GM13976 (cell line): ENCODE results near the gene M6PR.

ENCODE experiments used
- DNase-seq: peaks from one replicate; pipeline ENCODE4 v3.0.0; 2012; ENCODE audit warnings: low spot score
- in situ Hi-C: fragments of 300-500 bp; cut with MboI; formaldehyde crosslinking; loops from one replicate; pipeline ENCODE4 v1.12.0; 2022; ENCODE audit warnings: low sequenced_read_pairs, mixed read lengths, inconsistent platforms; ENCODE audit not compliant: unreplicated experiment
- TF ChIP-seq, protein P1 (sequence below): IDR thresholded peaks from 2 replicates; pipeline ENCODE4 v1.5.1; 2012; ENCODE audit warnings: borderline replicate concordance, mild to moderate bottlenecking; ENCODE audit not compliant: insufficient read depth; ENCODE audit errors: extremely low read depth, missing control alignments, control extremely low read depth

The M6PR gene

DNA sequence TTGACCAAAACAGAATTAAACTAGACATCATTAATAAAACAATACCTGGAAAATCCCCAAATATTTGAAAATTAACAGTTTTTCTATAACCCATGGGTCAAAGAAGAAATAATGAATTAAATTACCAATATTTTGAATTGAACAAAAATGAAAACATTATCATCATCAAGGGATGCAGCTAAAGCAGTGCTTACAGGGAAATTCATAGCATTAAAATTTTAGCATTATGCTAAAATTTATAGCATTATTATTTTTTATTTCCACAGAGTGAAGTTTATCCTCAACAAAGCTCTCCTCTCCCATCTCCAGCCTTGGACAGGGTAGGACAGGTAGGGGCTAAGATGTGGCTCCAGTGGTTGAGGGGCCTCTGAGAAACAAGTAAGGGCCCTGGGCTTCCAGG is 19.3 kb upstream of the M6PR start:
- in situ Hi-C loops: no loop called here
- no peak for DNase-seq
- TF ChIP-seq, protein P1, sequence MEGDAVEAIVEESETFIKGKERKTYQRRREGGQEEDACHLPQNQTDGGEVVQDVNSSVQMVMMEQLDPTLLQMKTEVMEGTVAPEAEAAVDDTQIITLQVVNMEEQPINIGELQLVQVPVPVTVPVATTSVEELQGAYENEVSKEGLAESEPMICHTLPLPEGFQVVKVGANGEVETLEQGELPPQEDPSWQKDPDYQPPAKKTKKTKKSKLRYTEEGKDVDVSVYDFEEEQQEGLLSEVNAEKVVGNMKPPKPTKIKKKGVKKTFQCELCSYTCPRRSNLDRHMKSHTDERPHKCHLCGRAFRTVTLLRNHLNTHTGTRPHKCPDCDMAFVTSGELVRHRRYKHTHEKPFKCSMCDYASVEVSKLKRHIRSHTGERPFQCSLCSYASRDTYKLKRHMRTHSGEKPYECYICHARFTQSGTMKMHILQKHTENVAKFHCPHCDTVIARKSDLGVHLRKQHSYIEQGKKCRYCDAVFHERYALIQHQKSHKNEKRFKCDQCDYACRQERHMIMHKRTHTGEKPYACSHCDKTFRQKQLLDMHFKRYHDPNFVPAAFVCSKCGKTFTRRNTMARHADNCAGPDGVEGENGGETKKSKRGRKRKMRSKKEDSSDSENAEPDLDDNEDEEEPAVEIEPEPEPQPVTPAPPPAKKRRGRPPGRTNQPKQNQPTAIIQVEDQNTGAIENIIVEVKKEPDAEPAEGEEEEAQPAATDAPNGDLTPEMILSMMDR: no peak

DNA sequence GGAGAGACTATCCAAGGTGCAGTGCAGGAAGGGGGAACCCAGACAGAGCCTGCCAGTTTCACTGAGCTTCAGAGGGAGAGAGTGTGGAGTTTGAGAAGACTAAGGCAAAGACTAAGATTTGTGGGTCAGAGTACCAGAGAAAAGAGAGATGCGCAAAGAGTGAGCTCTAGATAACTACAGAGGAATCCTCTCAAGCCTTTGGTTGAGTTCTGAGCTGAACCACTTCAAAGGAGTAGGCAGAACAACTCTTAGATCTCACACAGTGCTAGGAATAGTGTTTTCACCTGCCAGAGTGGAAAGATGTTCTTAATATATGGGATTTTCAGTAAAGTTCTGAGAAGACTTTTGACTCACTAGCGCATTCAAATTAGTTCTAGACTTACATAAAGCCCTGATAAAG is 10.7 kb upstream of the M6PR start:
- in situ Hi-C loops: no loop called here
- DNase-seq: no peak

DNA sequence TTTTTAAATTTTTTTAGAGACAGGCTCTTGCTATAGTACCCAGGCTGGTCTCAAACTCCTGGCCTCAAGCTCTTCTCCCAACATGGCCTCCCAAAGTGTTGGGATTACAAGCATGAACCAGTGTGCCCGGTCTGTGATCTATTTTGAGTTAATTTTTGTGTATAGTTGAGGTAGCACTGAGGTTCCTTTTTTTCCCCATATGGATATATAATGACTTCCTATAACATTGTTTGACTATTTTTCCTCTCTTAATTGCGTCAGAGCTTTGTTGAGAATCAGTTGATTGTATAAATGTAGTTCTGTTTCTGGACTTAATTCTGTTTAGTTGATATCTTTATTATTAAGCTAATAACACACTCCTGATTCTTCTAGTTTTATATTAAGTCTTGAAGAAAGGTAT is 8.6 kb upstream of the M6PR start:
- TF ChIP-seq, protein P1: no peak
- DNase-seq: no peak
- in situ Hi-C loops: no loop called here

More for the DNA sequence above, 10.7 kb upstream of the M6PR start:
- TF ChIP-seq, protein P1: no peak

DNA sequence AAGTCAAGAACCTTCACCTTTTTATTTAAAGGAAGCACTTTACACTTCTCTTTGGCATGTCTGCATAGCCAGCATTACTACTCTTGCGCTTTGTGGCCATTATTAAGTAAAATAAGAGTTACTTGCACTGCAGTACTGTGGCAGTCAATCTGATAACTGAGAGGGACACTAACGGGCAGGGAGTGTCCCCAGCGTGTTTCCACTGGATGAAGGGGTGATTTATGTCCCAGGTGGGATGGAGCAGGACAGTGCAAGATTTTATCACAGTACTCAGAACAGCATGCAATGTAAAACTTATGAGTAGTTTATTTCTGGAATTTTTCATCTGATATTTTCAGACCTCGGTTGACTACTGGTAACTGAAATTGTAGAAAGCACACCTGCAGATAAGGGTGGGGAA is 8.1 kb upstream of the M6PR start:
- TF ChIP-seq, protein P1: no peak
- in situ Hi-C loops: no loop called here
- no peak for DNase-seq

DNA sequence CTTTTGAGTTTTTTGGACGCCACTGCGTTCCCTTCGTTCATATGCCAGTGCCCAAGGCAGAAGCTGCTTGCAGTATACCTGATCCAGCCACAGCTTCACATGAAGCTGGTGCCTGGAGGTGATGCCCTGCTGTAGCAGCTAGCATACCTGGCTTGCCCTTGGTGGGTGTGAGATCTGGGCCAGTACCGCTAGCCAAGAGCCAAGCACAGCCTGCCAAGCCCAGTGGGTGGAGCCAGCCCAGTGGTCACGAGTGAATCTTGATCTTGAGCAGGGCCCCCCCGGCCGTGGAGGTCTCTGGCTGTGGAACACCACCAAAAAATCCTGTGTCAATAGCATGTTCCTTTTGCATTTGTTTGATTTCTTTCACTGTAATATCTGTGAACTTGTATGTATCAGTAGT is 7.3 kb upstream of the M6PR start:
- TF ChIP-seq, protein P1: no peak
- DNase-seq: no peak
- in situ Hi-C loops: no loop called here

DNA sequence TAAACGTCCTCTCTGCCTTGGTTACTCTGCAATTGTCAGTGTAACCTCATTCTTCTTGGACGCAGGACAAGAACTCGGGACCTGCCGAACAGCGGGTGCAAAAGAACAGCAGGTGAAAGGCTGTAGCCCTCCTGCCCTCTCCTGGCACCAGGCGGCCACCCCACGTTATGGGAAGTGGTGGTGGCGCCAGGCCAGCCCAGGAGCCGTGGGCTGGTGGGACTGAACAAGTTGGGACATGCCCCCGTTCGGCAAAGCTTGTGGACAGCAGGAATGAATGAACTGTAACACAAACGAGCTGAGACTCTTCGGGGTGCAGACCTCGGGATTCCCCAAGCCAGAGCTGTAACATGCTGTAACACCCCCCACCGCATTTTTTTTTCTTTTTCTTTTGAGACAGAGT is 6.6 kb upstream of the M6PR start:
- TF ChIP-seq, protein P1: no peak
- no peak for DNase-seq
- in situ Hi-C loops: no loop called here
